Measurements from ENCODE around the gene KIF26B. TPM values are rescaled to one million over a fixed set of nuclear protein-coding genes. Genes with fewer than 3 reads are reported as not detected.

KIF26B gene
- polyA plus RNA-seq, 1 donor from 2014 or later: 6.3 TPM

GRCh38 chr1:245197121-245197520 is 42.3 kb downstream of the KIF26B start:
- Histone ChIP-seq H3K9me2 (ENCODE audit: insufficient read depth, low read length) (no peaks in the 10 kb centered on the region), H2AFZ (ENCODE audit: low read depth, low read length) (no peak overlapping the region), H3K27ac (ENCODE audit: low read length) (no peak overlapping the region), H3K9ac (ENCODE audit: low read length) (no peak overlapping the region), H4K20me1 (ENCODE audit: insufficient read depth) (no peaks in the 10 kb centered on the region), H3K4me3 (ENCODE audit: low read length) (no peak overlapping the region), H3K36me3 (ENCODE audit: insufficient read depth, low read length) (no peaks in the 10 kb centered on the region), H3K4me2 (ENCODE audit: low read length) (no peak overlapping the region), H3K27me3 (ENCODE audit: insufficient read depth, low read depth, low read length) (no peaks in the 10 kb centered on the region), H3K9me3 (ENCODE audit: low read length) (no peaks in the 10 kb centered on the region), H3K79me2 (replicated peaks; ENCODE audit: insufficient read depth, low read length) (no peaks in the 10 kb centered on the region), H3F3A (ENCODE audit: insufficient read depth, low read length, poor library complexity, severe bottlenecking) (no peaks in the 10 kb centered on the region)
- TF ChIP-seq CTCF (IDR thresholded peaks at IDR 0.05; ENCODE audit: poor library complexity, severe bottlenecking) (no peak), REST (IDR thresholded peaks at IDR 0.05; ENCODE audit: borderline replicate concordance) (no peak), EP300 (conservative IDR thresholded peaks at IDR 0.05; ENCODE audit: poor library complexity, severe bottlenecking) (no peak), EZH2 (IDR thresholded peaks at IDR 0.05; ENCODE audit: borderline replicate concordance, insufficient read depth, low read length, poor library complexity, severe bottlenecking) (no peak), RAD21 (conservative IDR thresholded peaks at IDR 0.05) (no peak), TAF1 (IDR thresholded peaks at IDR 0.05; ENCODE audit: low read depth) (no peak), POLR2AphosphoS5 (IDR thresholded peaks at IDR 0.05) (no peak), SMC3 (conservative IDR thresholded peaks at IDR 0.05; ENCODE audit: poor library complexity) (no peak), MXI1 (conservative IDR thresholded peaks at IDR 0.05; ENCODE audit: poor library complexity, severe bottlenecking) (no peak)

- Histone ChIP-seq H3K4me3 (ENCODE audit: low read length) (no peak overlapping the region), H3K9me3 (ENCODE audit: low read length) (no peaks in the 10 kb centered on the region), H3K79me2 (replicated peaks; ENCODE audit: insufficient read depth, low read length) (no peaks in the 10 kb centered on the region), H3K27me3 (ENCODE audit: insufficient read depth, low read depth, low read length) (no peaks in the 10 kb centered on the region), H3K9ac (ENCODE audit: low read length) (no peak overlapping the region), H4K20me1 (ENCODE audit: insufficient read depth) (no peaks in the 10 kb centered on the region), H3F3A (ENCODE audit: insufficient read depth, low read length, poor library complexity, severe bottlenecking) (no peaks in the 10 kb centered on the region), H3K27ac (ENCODE audit: low read length) (no peak overlapping the region), H3K36me3 (ENCODE audit: insufficient read depth, low read length) (no peaks in the 10 kb centered on the region), H3K4me2 (ENCODE audit: low read length) (no peak overlapping the region), H2AFZ (ENCODE audit: low read depth, low read length) (no peak overlapping the region), H3K9me2 (ENCODE audit: insufficient read depth, low read length) (no peaks in the 10 kb centered on the region)
- TF ChIP-seq REST (IDR thresholded peaks at IDR 0.05; ENCODE audit: borderline replicate concordance): no peak
- no peak for TF ChIP-seq SMC3 (conservative IDR thresholded peaks at IDR 0.05; ENCODE audit: poor library complexity)
- no peak for TF ChIP-seq TAF1 (IDR thresholded peaks at IDR 0.05; ENCODE audit: low read depth)
- TF ChIP-seq MXI1 (conservative IDR thresholded peaks at IDR 0.05; ENCODE audit: poor library complexity, severe bottlenecking): no peak
- TF ChIP-seq RAD21 (conservative IDR thresholded peaks at IDR 0.05): no peak
- no peak for TF ChIP-seq EP300 (conservative IDR thresholded peaks at IDR 0.05; ENCODE audit: poor library complexity, severe bottlenecking)
- no peak for TF ChIP-seq EZH2 (IDR thresholded peaks at IDR 0.05; ENCODE audit: borderline replicate concordance, insufficient read depth, low read length, poor library complexity, severe bottlenecking)
- no peak for TF ChIP-seq CTCF (IDR thresholded peaks at IDR 0.05; ENCODE audit: poor library complexity, severe bottlenecking)
- TF ChIP-seq POLR2AphosphoS5 (IDR thresholded peaks at IDR 0.05): no peak
Measured at GRCh38 chr1:245197911-245198379, 43.2 kb downstream of the KIF26B start.

Data from neural cell (in vitro differentiated cells).